Head of caudate nucleus (tissue), 42 donors: ENCODE results near the gene MRM3.
"Not testable (repeated sequence)": the region's sequence is repeated elsewhere in the genome, so short reads cannot be mapped to it uniquely, and the experiment has no call there.

Experiments
- DNase-seq, 42 donors: peaks; one replicate each; pipeline versions ENCODE4 v3.0.0 to v3.0.0-alpha.2; 2020 to 2021; ENCODE audit warnings: mixed read lengths in 7 of 42
- intact Hi-C: fragments of 100-400 bp; cut with DNase I; formaldehyde crosslinking; loops from one replicate; pipeline ENCODE4 v1.15.0; 2022

The MRM3 gene

GRCh38 chr17:752002-752619 is 30.0 kb upstream of the MRM3 start, which contains the start of gene GEMIN4:
TSS of gene GEMIN4 (minus strand) at chr17:752264. CDS start at chr17:752142, 122 bp downstream.
- intact Hi-C loops: no loop called here
- DNase-seq: peak; percentile 72 to 97 (median 94)

DNA sequence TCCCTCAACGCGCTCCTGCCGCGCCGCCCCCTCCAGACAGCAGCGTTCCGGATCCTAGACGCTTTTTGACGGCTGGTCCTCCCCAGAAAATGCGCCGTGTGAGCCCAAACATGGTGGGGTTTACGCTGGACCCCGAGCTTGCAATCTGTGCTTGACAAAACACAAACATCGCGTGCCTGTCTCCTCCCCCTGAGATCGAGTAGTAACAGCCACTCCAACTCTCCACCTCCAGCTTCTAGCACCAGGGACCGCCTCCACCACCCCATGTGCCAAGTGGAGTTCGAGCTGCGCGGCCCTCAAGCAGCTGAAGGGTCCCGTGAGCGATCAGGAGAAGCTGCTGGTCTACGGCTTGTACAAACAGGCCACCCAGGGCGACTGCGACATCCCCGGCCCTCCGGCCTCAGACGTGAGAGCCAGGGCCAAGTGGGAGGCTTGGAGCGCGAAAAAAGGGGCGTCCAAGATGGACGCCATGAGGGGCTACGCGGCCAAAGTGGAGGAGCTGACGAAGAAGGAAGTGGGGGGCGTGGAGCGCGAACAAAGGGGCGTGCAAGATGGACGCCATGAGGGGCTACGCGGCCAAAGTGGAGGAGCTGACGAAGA is 29.4 kb upstream of the MRM3 start:
- intact Hi-C loops: no loop called here
- peak in 41 of 42 donors; percentile 4 to 72 (median 37) for DNase-seq

DNA sequence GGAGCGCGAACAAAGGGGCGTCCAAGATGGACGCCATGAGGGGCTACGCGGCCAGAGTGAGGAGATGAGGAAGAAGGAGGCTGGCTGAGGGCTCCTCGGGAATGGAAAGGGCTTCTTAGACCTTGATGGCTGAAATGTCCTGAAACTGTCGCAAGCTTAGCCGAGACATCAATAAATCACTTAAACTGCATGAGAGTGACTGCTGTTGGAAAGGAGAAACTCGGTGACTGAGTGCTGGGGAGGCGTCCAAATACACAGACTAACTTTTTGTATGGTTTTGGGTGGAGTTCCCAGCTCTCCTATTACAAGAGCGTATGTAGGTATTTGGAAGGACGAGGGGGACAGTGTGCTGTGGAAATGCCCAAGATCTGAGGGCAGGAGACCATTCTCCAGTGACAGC is 28.7 kb upstream of the MRM3 start:
- intact Hi-C loops: no loop called here

GRCh38 chr17:755319-755961 is 26.7 kb upstream of the MRM3 start:
- intact Hi-C loops, DNase-seq: not testable (repeated sequence)

More for the DNA sequence above, 28.7 kb upstream of the MRM3 start:
- no peak for DNase-seq

- intact Hi-C loops: not testable (repeated sequence)
These were observed 26.1 kb upstream of the MRM3 start for GRCh38 chr17:756010-756567.

DNA sequence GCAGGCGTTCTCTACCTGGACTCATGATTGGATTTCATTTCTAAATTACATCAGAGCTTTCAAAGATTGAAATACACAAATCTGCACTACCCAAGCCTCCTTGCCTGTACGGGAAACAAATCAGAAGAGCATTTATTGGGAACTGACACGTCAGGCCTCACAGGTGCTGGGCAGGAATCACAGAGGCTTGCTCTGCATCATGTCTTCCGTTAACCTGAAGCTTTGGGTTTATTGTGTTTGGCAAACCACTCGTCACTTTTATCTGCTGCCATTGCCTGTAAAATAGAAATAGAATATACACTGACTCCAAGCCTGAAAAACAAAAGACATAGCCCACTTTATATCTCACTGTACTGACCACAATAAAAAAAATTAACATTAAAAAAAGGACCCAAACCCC is 22.2 kb upstream of the MRM3 start:
- no peak for DNase-seq
- intact Hi-C loops: no loop called here

More at GRCh38 chr17:756010-756567, 26.1 kb upstream of the MRM3 start:
- not testable (repeated sequence) for DNase-seq

- intact Hi-C loops: no loop called here
- no peak for DNase-seq
These were observed 21.8 kb upstream of the MRM3 start for GRCh38 chr17:760371-760770.

GRCh38 chr17:767076-767475 is 15.1 kb upstream of the MRM3 start:
- intact Hi-C loops: no loop called here

DNA sequence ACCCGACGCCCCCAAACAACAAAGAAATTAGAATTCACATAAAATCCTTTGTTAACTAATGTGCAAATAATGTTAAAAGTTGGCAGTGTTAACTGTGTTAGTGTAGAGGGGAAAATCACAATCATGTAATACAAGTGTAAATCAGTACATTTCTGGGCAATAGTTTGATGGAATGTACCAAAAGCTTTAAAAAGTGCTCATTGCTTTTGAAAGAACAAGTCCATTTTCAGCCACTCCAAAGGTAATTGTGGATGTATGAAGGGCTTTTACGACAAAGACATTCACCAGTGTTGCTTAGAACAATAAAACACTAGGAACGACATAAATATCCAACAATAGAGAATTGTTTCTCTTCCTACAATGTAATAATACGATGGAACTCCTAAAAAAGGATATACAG is 9.1 kb upstream of the MRM3 start:
- intact Hi-C loops: no loop called here
- DNase-seq: no peak

More at GRCh38 chr17:767076-767475, 15.1 kb upstream of the MRM3 start:
- no peak for DNase-seq

DNA sequence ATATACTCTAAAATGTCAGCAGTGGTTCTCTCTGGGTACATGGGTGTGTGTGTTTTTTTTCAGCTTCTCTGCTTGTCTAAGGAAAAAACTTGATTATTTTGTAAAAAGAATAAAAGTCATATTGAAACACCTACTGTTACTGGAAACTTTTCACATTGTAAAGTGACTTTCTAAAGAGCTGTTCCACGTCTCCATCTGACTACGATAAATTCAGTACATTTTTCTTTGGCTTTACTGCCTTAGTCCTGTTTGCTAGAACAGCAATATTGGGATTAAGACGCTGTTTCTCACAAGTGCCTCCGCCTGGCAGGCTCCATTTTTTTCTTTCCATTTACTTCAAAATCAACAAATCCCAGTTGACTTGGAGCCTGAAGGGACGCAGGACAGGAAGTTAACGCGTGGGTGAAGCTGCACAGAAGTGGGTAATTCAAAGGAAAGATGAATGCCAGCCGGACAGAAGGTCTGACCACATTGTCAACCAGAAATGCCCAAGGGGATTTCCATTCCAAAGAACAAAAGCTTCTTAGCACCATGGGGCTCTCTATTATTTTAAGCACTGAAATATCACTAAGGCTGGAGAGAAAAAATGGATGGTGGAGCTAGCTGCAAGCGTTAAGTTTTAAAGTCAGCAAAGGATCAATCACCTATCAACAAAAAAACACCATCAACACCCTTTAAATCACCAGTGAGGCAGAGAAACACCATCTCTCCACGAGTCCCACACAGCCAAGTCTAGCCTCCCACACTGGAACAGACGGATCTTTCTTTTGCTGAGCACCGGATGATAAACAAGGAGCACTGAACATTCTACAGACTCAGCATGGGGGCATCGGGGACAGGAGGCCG is 8.5 kb upstream of the MRM3 start:
- no peak for DNase-seq
- intact Hi-C loops: no loop called here

DNA sequence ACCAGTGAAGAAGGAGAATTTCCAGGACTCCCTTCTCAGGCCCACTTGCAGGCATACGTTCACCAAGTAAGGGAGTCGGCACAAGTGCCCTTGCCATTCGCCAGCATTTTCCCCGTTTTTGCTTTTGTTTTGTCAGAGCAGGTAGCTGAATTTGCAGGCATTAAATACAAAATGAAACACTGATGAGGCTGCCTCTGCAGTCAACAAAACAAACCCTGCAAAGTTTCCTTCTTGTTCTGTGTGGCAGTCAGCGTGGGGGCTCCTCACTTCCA is 7.9 kb upstream of the MRM3 start:
- intact Hi-C loops: no loop called here
- DNase-seq: no peak

- intact Hi-C loops: no loop called here
- no peak for DNase-seq
These were observed 4.1 kb upstream of the MRM3 start for GRCh38 chr17:778096-778495.

GRCh38 chr17:784143-784542 is 2.0 kb downstream of the MRM3 start:
- intact Hi-C loops: loop anchor here (5.0 to 10.0 kb wide), 2 partner anchors 49 to 213 kb away; partner anchors contain the start of genes TIMM22 and TLCD3A
- DNase-seq: no peak

- intact Hi-C loops: loop anchor here (10.0 kb wide), 1 partner anchor 51 kb away; the partner anchor contains the start of gene TLCD3A
- not testable (repeated sequence) for DNase-seq
These were observed 3.7 kb downstream of the MRM3 start for GRCh38 chr17:785901-786300.

GRCh38 chr17:787641-788221 is 5.6 kb downstream of the MRM3 start:
- DNase-seq: no peak
- intact Hi-C loops: loop anchor here (10.0 kb wide), 1 partner anchor 53 kb away; the partner anchor contains the start of gene TLCD3A

- DNase-seq: no peak
- intact Hi-C loops: loop anchor here (10.0 kb wide), 1 partner anchor 54 kb away; the partner anchor contains the start of gene TLCD3A
These were observed 6.4 kb downstream of the MRM3 start for GRCh38 chr17:788551-788950.

GRCh38 chr17:789160-789840 is 7.1 kb downstream of the MRM3 start:
- intact Hi-C loops: loop anchor here (10.0 kb wide), 1 partner anchor 54 kb away; the partner anchor contains the start of gene TLCD3A
- DNase-seq: no peak
